Suprapubic skin (tissue), 4 donors: ENCODE results near the gene RPUSD1. TPM values are rescaled to one million over a fixed set of nuclear protein-coding genes. Genes with fewer than 3 reads are reported as not detected.
A peak's percentile ranks its signal among the peaks of the same experiment; 100 is the strongest.
"Not testable (repeated sequence)": the region's sequence is repeated elsewhere in the genome, so short reads cannot be mapped to it uniquely, and the experiment has no call there.

ENCODE experiments used
- DNase-seq, 2 donors: peaks; one replicate each; pipeline ENCODE4 v3.0.0-alpha.2; 2019; ENCODE audit warnings: low spot score in 2 of 2
- H3K27ac ChIP-seq: fragments of 200-600 bp; sonication (generic); one replicate; pipeline ENCODE4 v1.5.1; 2019
- H3K27me3 ChIP-seq: fragments of 200-600 bp; sonication (generic); one replicate; pipeline ENCODE4 v1.5.1; 2019
- H3K36me3 ChIP-seq: fragments of 200-600 bp; sonication (generic); one replicate; pipeline ENCODE4 v1.5.1; 2019
- H3K4me1 ChIP-seq: fragments of 200-600 bp; sonication (generic); one replicate; pipeline ENCODE4 v1.5.1; 2019
- H3K4me3 ChIP-seq: fragments of 200-600 bp; sonication (generic); one replicate; pipeline ENCODE4 v1.5.1; 2019; ENCODE audit warnings: mild to moderate bottlenecking
- H3K9me3 ChIP-seq: fragments of 200-600 bp; sonication (generic); one replicate; pipeline ENCODE4 v1.5.1; 2019
- CTCF ChIP-seq, 2 donors: fragments of 200-600 bp in 1 of 2; fragments of 450-650 bp in 1 of 2; sonication (generic) in 1 of 2; IDR thresholded peaks; one replicate each; pipeline ENCODE4 v1.5.1; 2016 to 2019; ENCODE audit warnings: antibody characterized with exemption in 2 of 2, mild to moderate bottlenecking in 1 of 2, moderate library complexity in 1 of 2
- EP300 ChIP-seq: sonication (generic); formaldehyde crosslinking; IDR thresholded peaks from one replicate; pipeline ENCODE4 v1.6.1; 2017; ENCODE audit warnings: antibody characterized with exemption
- POLR2A ChIP-seq, 2 donors: fragments of 450-650 bp; IDR thresholded peaks; one replicate each; pipeline ENCODE4 v1.6.1; 2017; ENCODE audit warnings: antibody characterized with exemption in 2 of 2, mild to moderate bottlenecking in 2 of 2, moderate library complexity in 2 of 2
- POLR2AphosphoS5 ChIP-seq, 3 donors: sonication (generic); formaldehyde crosslinking; IDR thresholded peaks; one replicate each; pipeline ENCODE4 v1.6.1; 2017; ENCODE audit warnings: antibody characterized with exemption in 3 of 3
- WGBS: methylation state at CpG from one replicate; pipeline ENCODE4 v1.1.5; 2018; 5-methylcytosine and 5-hydroxymethylcytosine counted together
- total RNA-seq, 4 donors: library from RNA; depleted of rRNA; stranded (reverse); fragments of >200 nt; gene quantifications; one replicate each; pipeline ENCODE4 v1.1.0, GENCODE V29; 2016

Gene RPUSD1
- total RNA-seq, 4 donors from 2014 or later = 13.6 to 27.1 (median 21.8) TPM

GRCh38 chr16:746637-747036 lies 41.5 kb downstream of the RPUSD1 start:
- 43% methylated on average over 1 of the region's 13 CpGs for WGBS
- H3K4me3 ChIP-seq = no peak overlapping the region
- H3K36me3 ChIP-seq = no peaks in the 10 kb centered on the region
- DNase-seq = no peak
- H3K4me1 ChIP-seq = peaks cover 1% of the 10 kb centered on the region
- no peak overlapping the region for H3K27ac ChIP-seq
- no peaks in the 10 kb centered on the region for H3K9me3 ChIP-seq
- peaks cover 5% of the 10 kb centered on the region for H3K27me3 ChIP-seq
- TF ChIP-seq CTCF (IDR thresholded peaks at IDR 0.05) (no peak), POLR2A (IDR thresholded peaks at IDR 0.05) (no peak), POLR2AphosphoS5 (IDR thresholded peaks at IDR 0.05) (no peak)

GRCh38 chr16:745739-746138 lies 42.4 kb downstream of the RPUSD1 start:
- Histone ChIP-seq H3K4me3 (no peak overlapping the region), H3K36me3 (no peaks in the 10 kb centered on the region), H3K9me3 (no peaks in the 10 kb centered on the region), H3K4me1 (peaks cover 5% of the 10 kb centered on the region), H3K27ac (no peak overlapping the region), H3K27me3 (peaks cover 3% of the 10 kb centered on the region)
- TF ChIP-seq CTCF (IDR thresholded peaks at IDR 0.05) = no peak
- TF ChIP-seq POLR2A (IDR thresholded peaks at IDR 0.05) = no peak
- TF ChIP-seq POLR2AphosphoS5 (IDR thresholded peaks at IDR 0.05) = no peak
- TF ChIP-seq EP300 = no peak
- WGBS = 5% methylated on average over 14 of the region's 14 CpGs
- no peak for DNase-seq

GRCh38 chr16:743794-744500 lies 44.2 kb downstream of the RPUSD1 start:
- H3K27me3 ChIP-seq = peaks cover 3% of the 10 kb centered on the region
- no peak for DNase-seq
- no peak overlapping the region for H3K27ac ChIP-seq
- no peaks in the 10 kb centered on the region for H3K9me3 ChIP-seq
- peaks cover 18% of the 10 kb centered on the region for H3K4me1 ChIP-seq
- WGBS = 81% methylated on average over 11 of the region's 21 CpGs
- no peak overlapping the region for H3K4me3 ChIP-seq
- TF ChIP-seq EP300 = no peak
- H3K36me3 ChIP-seq = no peaks in the 10 kb centered on the region

GRCh38 chr16:742894-743293 lies 45.3 kb downstream of the RPUSD1 start:
- not testable (repeated sequence) for DNase-seq, H3K27me3 ChIP-seq

GRCh38 chr16:741986-742629 lies 46.1 kb downstream of the RPUSD1 start:
- WGBS = 87% methylated on average over 12 of the region's 15 CpGs
- Histone ChIP-seq H3K27ac (no peak overlapping the region), H3K9me3 (no peaks in the 10 kb centered on the region), H3K4me1 (peaks cover 23% of the 10 kb centered on the region), H3K36me3 (peaks cover 11% of the 10 kb centered on the region), H3K27me3 (peaks cover 3% of the 10 kb centered on the region), H3K4me3 (no peak overlapping the region)
- DNase-seq = no peak
- no peak for TF ChIP-seq POLR2A (IDR thresholded peaks at IDR 0.05)
- TF ChIP-seq CTCF (IDR thresholded peaks at IDR 0.05) = no peak
- TF ChIP-seq EP300 = no peak
- TF ChIP-seq POLR2AphosphoS5 (IDR thresholded peaks at IDR 0.05) = no peak

More at GRCh38 chr16:742894-743293, 45.3 kb downstream of the RPUSD1 start:
- 87% methylated on average over 14 of the region's 14 CpGs for WGBS
- not testable (repeated sequence) for H3K4me3 ChIP-seq, H3K36me3 ChIP-seq, H3K9me3 ChIP-seq, H3K27ac ChIP-seq
- H3K4me1 ChIP-seq = peaks cover 21% of the 10 kb centered on the region

GRCh38 chr16:740764-741505 lies 47.2 kb downstream of the RPUSD1 start, which contains the start of gene CIAO3:
CIAO3 (minus strand) TSS chr16:740997; CDS start chr16:740985, 12 bp downstream.
- peak within 1 kb of the TSS; percentile 16 for H3K27ac ChIP-seq
- H3K36me3 ChIP-seq = peaks cover 22% of the 10 kb centered on the region
- WGBS = under 1% methylated on average over 44 of the region's 79 CpGs
- peaks cover 23% of the 10 kb centered on the region for H3K4me1 ChIP-seq
- peaks cover 3% of the 10 kb centered on the region for H3K27me3 ChIP-seq
- peak; percentile 92 to 95 for DNase-seq
- peak within 1 kb of the TSS; percentile 93 for H3K4me3 ChIP-seq
- TF ChIP-seq CTCF (IDR thresholded peaks at IDR 0.05) = peak; percentile 90 to 98
- TF ChIP-seq POLR2A (IDR thresholded peaks at IDR 0.05) = no peak
- peak; percentile 55 to 100 (median 83) for TF ChIP-seq POLR2AphosphoS5 (IDR thresholded peaks at IDR 0.05)
- no peak for TF ChIP-seq EP300
- no peaks in the 10 kb centered on the region for H3K9me3 ChIP-seq
